ENCODE data around the gene LUZP2. TPM values are rescaled to one million over a fixed set of nuclear protein-coding genes. Genes with fewer than 3 reads are reported as not detected.

Gene LUZP2
- 0.33 and 2.9 TPM in 2 replicates for total RNA-seq

- H3K27me3 ChIP-seq (ENCODE audit: control insufficient read depth, insufficient read depth, low read length) = peaks cover 11% of the 10 kb centered on the region
- DNase-seq (ENCODE audit: low read depth) = no peak
- H3K4me3 ChIP-seq (ENCODE audit: low read depth, low read length) = peak within 1 kb of the TSS; percentile 41
- H3K36me3 ChIP-seq (ENCODE audit: control insufficient read depth, insufficient read depth, low read length) = no peaks in the 10 kb centered on the region
- peak; percentile 17 for TF ChIP-seq CTCF (IDR thresholded peaks at IDR 0.05; ENCODE audit: insufficient read depth, low read length, poor library complexity, severe bottlenecking)
Measured at GRCh38 chr11:24496736-24497725, at the start of gene LUZP2. Gene LUZP2, plus strand, starts transcription at chr11:24497053.

GRCh38 chr11:24453129-24453718, 43.6 kb upstream of the LUZP2 start:
- DNase-seq (ENCODE audit: low read depth) = no peak
- no peaks in the 10 kb centered on the region for H3K27me3 ChIP-seq (ENCODE audit: control insufficient read depth, insufficient read depth, low read length)
- no peaks in the 10 kb centered on the region for H3K36me3 ChIP-seq (ENCODE audit: control insufficient read depth, insufficient read depth, low read length)
- no peak overlapping the region for H3K4me3 ChIP-seq (ENCODE audit: low read depth, low read length)
- no peak for TF ChIP-seq CTCF (IDR thresholded peaks at IDR 0.05; ENCODE audit: insufficient read depth, low read length, poor library complexity, severe bottlenecking)

GRCh38 chr11:24457985-24458384, 38.9 kb upstream of the LUZP2 start:
- no peak for DNase-seq (ENCODE audit: low read depth)
- no peaks in the 10 kb centered on the region for H3K36me3 ChIP-seq (ENCODE audit: control insufficient read depth, insufficient read depth, low read length)
- no peaks in the 10 kb centered on the region for H3K27me3 ChIP-seq (ENCODE audit: control insufficient read depth, insufficient read depth, low read length)
- H3K4me3 ChIP-seq (ENCODE audit: low read depth, low read length) = no peak overlapping the region
- TF ChIP-seq CTCF (IDR thresholded peaks at IDR 0.05; ENCODE audit: insufficient read depth, low read length, poor library complexity, severe bottlenecking) = no peak

GRCh38 chr11:24470431-24470830, 26.4 kb upstream of the LUZP2 start:
- Histone ChIP-seq H3K36me3 (ENCODE audit: control insufficient read depth, insufficient read depth, low read length) (no peaks in the 10 kb centered on the region), H3K4me3 (ENCODE audit: low read depth, low read length) (no peak overlapping the region), H3K27me3 (ENCODE audit: control insufficient read depth, insufficient read depth, low read length) (no peaks in the 10 kb centered on the region)
- TF ChIP-seq CTCF (IDR thresholded peaks at IDR 0.05; ENCODE audit: insufficient read depth, low read length, poor library complexity, severe bottlenecking) = no peak
- DNase-seq (ENCODE audit: low read depth) = no peak

- H3K27me3 ChIP-seq (ENCODE audit: control insufficient read depth, insufficient read depth, low read length) = no peaks in the 10 kb centered on the region
- no peaks in the 10 kb centered on the region for H3K36me3 ChIP-seq (ENCODE audit: control insufficient read depth, insufficient read depth, low read length)
- H3K4me3 ChIP-seq (ENCODE audit: low read depth, low read length) = no peak overlapping the region
- no peak for TF ChIP-seq CTCF (IDR thresholded peaks at IDR 0.05; ENCODE audit: insufficient read depth, low read length, poor library complexity, severe bottlenecking)
- DNase-seq (ENCODE audit: low read depth) = no peak
Measured at GRCh38 chr11:24471084-24471483, 25.8 kb upstream of the LUZP2 start.

Data from kidney epithelial cell (primary cell).